Putamen (tissue), 1 donor: ENCODE data around the gene TP53RK.
A peak's percentile ranks its signal among the peaks of the same experiment; 100 is the strongest.

Source experiments
- DNase-seq: peaks from one replicate; pipeline ENCODE4 v3.0.0-alpha.2; 2016; ENCODE audit warnings: low spot score

TP53RK gene

GRCh38 chr20:46689082-46689753 is at the start of gene TP53RK:
TP53RK (minus strand) TSS chr20:46689444; CDS start chr20:46689414, 30 bp downstream.
- peak; percentile 97 for DNase-seq

DNA sequence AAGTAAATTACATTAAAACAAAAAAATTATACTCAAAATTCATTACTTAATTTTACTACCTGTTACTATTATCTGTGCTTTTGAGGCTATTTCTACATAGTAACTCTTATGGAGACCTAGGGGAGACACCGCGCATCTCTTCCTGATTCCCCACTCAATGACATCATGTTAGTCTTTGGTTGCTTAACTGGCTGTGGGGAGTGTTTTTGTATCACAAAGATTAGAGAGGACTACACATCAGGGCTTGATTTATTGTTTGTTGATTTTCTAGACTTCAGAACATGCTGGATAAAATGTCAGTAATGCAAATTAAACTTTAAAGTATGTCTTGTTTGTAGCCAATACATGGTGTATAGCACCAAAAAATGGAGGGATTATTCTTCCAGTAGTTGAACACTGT is 46.2 kb upstream of the TP53RK start:
- no peak for DNase-seq

GRCh38 chr20:46731770-46732169 is 42.5 kb upstream of the TP53RK start:
- no peak for DNase-seq

DNA sequence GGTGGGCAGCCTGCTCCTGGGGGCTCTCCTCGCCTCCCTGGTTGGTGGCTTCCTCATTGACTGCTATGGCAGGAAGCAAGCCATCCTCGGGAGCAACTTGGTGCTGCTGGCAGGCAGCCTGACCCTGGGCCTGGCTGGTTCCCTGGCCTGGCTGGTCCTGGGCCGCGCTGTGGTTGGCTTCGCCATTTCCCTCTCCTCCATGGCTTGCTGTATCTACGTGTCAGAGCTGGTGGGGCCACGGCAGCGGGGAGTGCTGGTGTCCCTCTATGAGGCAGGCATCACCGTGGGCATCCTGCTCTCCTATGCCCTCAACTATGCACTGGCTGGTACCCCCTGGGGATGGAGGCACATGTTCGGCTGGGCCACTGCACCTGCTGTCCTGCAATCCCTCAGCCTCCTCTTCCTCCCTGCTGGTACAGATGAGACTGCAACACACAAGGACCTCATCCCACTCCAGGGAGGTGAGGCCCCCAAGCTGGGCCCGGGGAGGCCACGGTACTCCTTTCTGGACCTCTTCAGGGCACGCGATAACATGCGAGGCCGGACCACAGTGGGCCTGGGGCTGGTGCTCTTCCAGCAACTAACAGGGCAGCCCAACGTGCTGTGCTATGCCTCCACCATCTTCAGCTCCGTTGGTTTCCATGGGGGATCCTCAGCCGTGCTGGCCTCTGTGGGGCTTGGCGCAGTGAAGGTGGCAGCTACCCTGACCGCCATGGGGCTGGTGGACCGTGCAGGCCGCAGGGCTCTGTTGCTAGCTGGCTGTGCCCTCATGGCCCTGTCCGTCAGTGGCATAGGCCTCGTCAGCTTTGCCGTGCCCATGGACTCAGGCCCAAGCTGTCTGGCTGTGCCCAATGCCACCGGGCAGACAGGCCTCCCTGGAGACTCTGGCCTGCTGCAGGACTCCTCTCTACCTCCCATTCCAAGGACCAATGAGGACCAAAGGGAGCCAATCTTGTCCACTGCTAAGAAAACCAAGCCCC is 36.2 kb upstream of the TP53RK start:
- no peak for DNase-seq

- no peak for DNase-seq
Observed at GRCh38 chr20:46724343-46724959, 35.2 kb upstream of the TP53RK start.

- DNase-seq, result no peak
Observed at GRCh38 chr20:46723039-46723438, 33.8 kb upstream of the TP53RK start.

DNA sequence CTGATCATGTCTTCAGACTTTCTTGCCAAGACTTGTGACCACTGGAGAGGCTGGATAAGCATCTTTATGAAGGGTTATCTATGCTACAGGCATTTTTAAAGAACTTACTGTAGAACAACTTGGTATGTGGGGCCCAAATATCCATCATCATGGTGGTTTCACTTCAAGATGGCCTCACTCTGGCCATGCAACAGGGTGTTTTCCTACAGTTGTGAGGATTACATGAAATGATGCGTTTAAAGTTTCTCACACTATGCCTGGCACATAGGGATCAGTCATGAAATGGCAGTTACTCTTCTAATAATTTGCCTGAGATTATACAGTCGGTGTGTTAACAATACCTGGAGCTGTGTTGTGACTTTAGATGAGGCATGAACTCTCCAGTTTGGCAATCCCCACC is 33.2 kb upstream of the TP53RK start:
- DNase-seq, result no peak

GRCh38 chr20:46721476-46721875 is 32.2 kb upstream of the TP53RK start:
- no peak for DNase-seq

GRCh38 chr20:46720776-46721425 is 31.7 kb upstream of the TP53RK start:
- no peak for DNase-seq

DNA sequence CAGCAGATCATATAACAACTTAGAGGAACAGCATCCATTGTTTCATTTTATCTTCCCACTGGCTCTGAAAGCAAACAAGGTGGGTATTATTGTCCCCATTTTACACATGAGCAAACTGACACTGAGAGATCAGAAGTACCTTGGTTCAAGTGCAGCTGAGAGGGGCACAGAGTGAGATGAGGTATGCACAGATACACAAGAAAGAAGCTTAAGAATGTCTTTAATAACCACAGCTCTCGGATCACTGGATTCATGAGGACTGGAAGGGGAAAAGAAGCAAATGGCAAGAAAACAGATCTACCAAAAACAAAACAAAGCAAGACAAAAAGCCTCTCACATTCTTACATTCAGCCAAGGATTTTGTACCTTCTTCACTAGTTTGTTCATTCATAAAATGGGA is 30.8 kb upstream of the TP53RK start:
- DNase-seq, result no peak

- DNase-seq, result no peak
Observed at GRCh38 chr20:46717818-46718541, 28.7 kb upstream of the TP53RK start.

GRCh38 chr20:46715292-46715756 is 26.1 kb upstream of the TP53RK start:
- no peak for DNase-seq

- DNase-seq, result no peak
Observed at GRCh38 chr20:46713957-46714834, 25.0 kb upstream of the TP53RK start.

GRCh38 chr20:46712056-46712636 is 22.9 kb upstream of the TP53RK start:
- DNase-seq, result no peak

DNA sequence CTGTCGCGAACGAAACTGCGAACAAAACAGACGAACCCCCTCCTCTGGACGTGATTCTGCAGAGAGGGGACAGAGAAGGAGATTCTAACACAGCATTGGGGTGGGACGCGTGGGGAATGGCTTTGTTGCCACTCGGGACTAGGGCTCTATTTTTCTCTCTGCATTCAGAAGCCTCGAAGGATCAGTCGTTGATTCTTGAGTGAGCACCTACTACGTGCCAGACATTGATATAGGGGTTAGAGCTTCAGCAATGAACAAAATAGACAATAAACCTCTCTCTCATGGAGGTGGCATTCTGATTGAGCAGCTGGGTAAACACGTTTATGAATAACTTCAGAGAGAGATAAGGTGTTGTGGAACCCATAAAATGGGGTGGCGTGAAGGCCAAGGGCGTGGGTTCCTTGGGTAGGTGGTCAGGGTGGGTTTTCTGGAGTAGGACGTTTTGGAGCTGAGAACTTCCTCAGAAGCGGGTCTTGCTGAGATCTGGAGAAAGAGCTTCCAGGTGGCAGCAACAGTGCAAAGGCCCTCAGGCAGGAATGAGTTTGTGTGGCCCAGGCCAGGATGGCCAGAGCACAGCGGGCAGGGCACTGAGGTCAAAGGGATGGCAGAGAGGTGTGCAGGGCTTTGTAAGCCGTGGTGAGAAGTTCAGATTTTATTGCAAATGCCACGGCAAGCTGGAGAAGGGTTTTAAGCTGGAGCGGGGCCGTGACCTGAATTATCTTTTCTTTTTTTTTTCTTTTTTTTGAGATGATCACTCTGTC is 21.1 kb upstream of the TP53RK start:
- no peak for DNase-seq

DNA sequence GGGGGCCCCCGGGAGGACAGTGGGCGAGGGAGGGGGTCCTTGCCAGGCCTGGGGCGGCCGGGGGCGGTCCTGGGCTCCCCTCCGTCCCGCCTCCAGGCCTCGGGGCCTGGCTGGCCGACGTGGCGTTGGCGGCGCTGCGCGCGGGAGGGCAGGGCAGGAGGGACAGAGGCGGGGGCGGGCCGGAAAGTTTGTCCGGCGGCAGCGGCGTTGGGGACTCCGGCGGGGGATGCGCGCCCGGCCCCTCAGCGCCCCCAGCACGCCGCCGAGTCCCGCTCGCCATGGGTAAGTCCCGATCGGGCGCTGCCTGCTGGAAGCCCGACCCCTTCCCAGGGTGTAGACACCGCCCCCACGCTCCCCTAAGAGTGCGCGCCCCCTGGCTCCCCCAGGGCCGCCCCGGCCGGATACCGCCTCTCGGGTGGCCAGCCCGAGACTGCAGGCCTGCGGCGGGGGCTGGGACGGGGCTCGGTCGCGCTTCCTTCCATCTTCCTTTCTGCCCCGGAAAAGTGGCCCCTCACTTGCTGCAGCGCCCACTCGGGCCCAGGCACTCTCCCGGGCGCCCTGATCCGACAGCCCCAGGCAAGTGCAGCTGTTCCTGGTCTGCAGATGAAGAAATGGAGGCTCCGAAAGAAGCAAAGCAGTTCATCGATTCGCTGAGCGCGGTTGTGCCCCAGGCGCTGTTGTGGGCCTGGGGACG is 20.4 kb upstream of the TP53RK start, which contains the start of gene SLC2A10:
TSS of gene SLC2A10 (plus strand) at position 191 of the 694 bp plus-strand sequence. CDS start at position 279, 88 bp downstream.
- DNase-seq, result no peak

- DNase-seq, result no peak
Observed at GRCh38 chr20:46709055-46709458, 19.8 kb upstream of the TP53RK start.

DNA sequence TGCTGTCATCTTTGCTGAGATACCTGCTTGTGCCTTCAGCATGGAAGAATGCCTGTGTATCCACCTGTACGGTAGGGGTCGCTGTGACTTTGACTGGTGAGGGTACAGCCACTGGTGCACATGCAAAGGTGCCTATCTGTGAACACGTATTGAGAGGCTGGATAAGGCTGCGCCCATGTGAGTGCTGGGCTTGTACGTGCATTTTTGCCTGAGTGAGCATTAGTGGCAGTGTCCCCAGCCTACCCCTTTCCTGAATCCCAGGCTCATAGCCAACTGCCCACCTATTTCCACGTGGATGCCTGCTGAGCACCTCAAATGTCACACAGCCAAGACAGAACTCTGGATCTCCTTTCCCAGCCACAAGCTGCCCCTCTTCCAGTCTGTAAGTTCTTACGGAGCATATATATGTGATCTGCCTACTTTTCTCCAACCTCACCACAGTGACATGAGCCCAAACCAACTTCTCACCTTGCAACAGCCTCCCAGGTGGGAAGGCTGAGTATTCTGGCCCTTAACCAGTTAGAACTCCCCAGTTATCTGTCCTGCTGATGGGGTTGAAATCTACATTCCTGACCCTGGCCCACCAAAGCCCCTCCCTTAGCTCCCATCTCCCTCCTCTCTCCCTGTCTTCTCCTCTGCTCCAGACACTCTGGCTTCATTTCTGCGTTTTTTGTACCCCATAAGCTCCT is 19.1 kb upstream of the TP53RK start:
- no peak for DNase-seq
